B cell (primary cell): ENCODE data around the gene XPNPEP3. TPM values are rescaled to one million over a fixed set of nuclear protein-coding genes. Genes with fewer than 3 reads are reported as not detected.

Experiments used
- ATAC-seq: fragments of 200-7000 bp; cut with Tn5 transposase; one replicate; pipeline ENCODE4 v1.10.0; 2021; ENCODE audit warnings: low read depth, mild to moderate bottlenecking, moderate number of reproducible peaks, moderate library complexity
- CTCF ChIA-PET: fragments of 350-600 bp; sonication (Branson Sonifier 250); formaldehyde crosslinking; loops from one replicate; lab custom pipeline; 2021; ENCODE audit warnings: antibody characterized with exemption, inconsistent platforms; lab: Charles Lee
- POLR2A ChIA-PET: fragments of 350-600 bp; sonication (Branson Sonifier 250); formaldehyde crosslinking; loops from one replicate; lab custom pipeline; 2021; ENCODE audit warnings: antibody characterized with exemption; lab: Charles Lee
- DNase-seq: peaks from one replicate; pipeline ENCODE4 v3.0.0; 2013
- H2AFZ ChIP-seq: 2 replicates; pipeline ENCODE4 v1.6.1; 2012; ENCODE audit warnings: mild to moderate bottlenecking, low read depth, low read length; ENCODE audit not compliant: insufficient read depth, poor library complexity, severe bottlenecking
- H3K27ac ChIP-seq, 2 donors: 1 replicate in 1 of 2; 2 replicates in 1 of 2; pipeline ENCODE4 v1.5.1; 2012 to 2013; ENCODE audit warnings: low read length in 2 of 2, mild to moderate bottlenecking in 2 of 2, moderate library complexity in 1 of 2
- H3K27me3 ChIP-seq, 4 experiments: fragments of 200-600 bp in 1 of 4; sonication (generic) in 1 of 4; replicated peaks in 1 of 4; 1 replicate in 2 of 4; 2 replicates in 2 of 4; pipeline versions ENCODE4 v1.6.1 to v1.7.0; 2013 to 2016; ENCODE audit warnings: low read length in 3 of 4, mild to moderate bottlenecking in 2 of 4, mixed read lengths in 1 of 4, moderate library complexity in 1 of 4; ENCODE audit not compliant: insufficient read depth in 4 of 4, control insufficient read depth in 3 of 4; ENCODE audit errors: control extremely low read depth in 1 of 4
- H3K36me3 ChIP-seq, 2 experiments: replicated peaks in 1 of 2; 1 replicate in 1 of 2; 2 replicates in 1 of 2; pipeline versions ENCODE4 v1.6.1 to v1.7.1; 2013; ENCODE audit warnings: low read length in 1 of 2; ENCODE audit not compliant: insufficient read depth in 2 of 2, control insufficient read depth in 1 of 2; ENCODE audit errors: control extremely low read depth in 1 of 2, extremely low read depth in 1 of 2
- H3K4me1 ChIP-seq, 2 donors: fragments of 200-600 bp in 1 of 2; sonication (generic) in 1 of 2; 1 replicate in 1 of 2; 2 replicates in 1 of 2; pipeline versions ENCODE4 v1.5.1 to v1.6.1; 2013 to 2017; ENCODE audit warnings: low read length in 2 of 2; ENCODE audit not compliant: control insufficient read depth in 2 of 2, insufficient read depth in 2 of 2
- H3K4me2 ChIP-seq: replicated peaks from 2 replicates; pipeline ENCODE3; 2012; ENCODE audit warnings: mild to moderate bottlenecking, low read depth, low read length; ENCODE audit not compliant: poor library complexity, severe bottlenecking
- H3K4me3 ChIP-seq, 5 experiments: fragments of 200-600 bp in 1 of 5; sonication (generic) in 1 of 5; 1 replicate in 3 of 5; 2 replicates in 2 of 5; pipeline versions ENCODE4 v1.5.1 to v1.7.0; 2011 to 2016; ENCODE audit warnings: low read length in 4 of 5, mild to moderate bottlenecking in 4 of 5, low read depth in 2 of 5, control low read depth in 1 of 5, moderate library complexity in 1 of 5; ENCODE audit not compliant: insufficient read depth in 1 of 5; ENCODE audit errors: control extremely low read depth in 1 of 5, extremely low read depth in 1 of 5
- H3K79me2 ChIP-seq: fragments of 200-600 bp; sonication (generic); one replicate; pipeline ENCODE4 v1.6.0; 2016; ENCODE audit warnings: low read length; ENCODE audit not compliant: control insufficient read depth, insufficient read depth
- H3K9ac ChIP-seq: fragments of 200-600 bp; sonication (generic); 2 replicates; pipeline ENCODE4 v1.6.1; 2017; ENCODE audit warnings: mild to moderate bottlenecking, low read length, moderate library complexity
- H3K9me3 ChIP-seq, 3 donors: one replicate each; pipeline versions ENCODE4 v1.6.1 to v1.7.1; 2013; ENCODE audit warnings: low read length in 2 of 3; ENCODE audit not compliant: control insufficient read depth in 2 of 3, insufficient read depth in 1 of 3; ENCODE audit errors: control extremely low read depth in 1 of 3
- H4K20me1 ChIP-seq: 2 replicates; pipeline ENCODE4 v1.6.0; 2012; ENCODE audit warnings: mild to moderate bottlenecking, low read length; ENCODE audit not compliant: insufficient read depth, control insufficient read depth, poor library complexity, severe bottlenecking
- H3K27ac Mint-ChIP-seq: one replicate; pipeline ENCODE4 v1.8.0; 2021; ENCODE audit warnings: mixed read lengths
- H3K27me3 Mint-ChIP-seq: one replicate; pipeline ENCODE4 v1.8.0; 2021; ENCODE audit warnings: mixed read lengths
- H3K4me1 Mint-ChIP-seq: one replicate; pipeline ENCODE4 v1.8.0; 2021; ENCODE audit warnings: mixed read lengths
- H3K4me3 Mint-ChIP-seq: one replicate; pipeline ENCODE4 v1.8.0; 2021; ENCODE audit warnings: mixed read lengths
- H3K9me3 Mint-ChIP-seq: one replicate; pipeline ENCODE4 v1.8.0; 2022; ENCODE audit warnings: mixed read lengths; ENCODE audit not compliant: insufficient read depth
- EZH2 ChIP-seq: IDR thresholded peaks from 2 replicates; pipeline ENCODE4 v1.6.1; 2012; ENCODE audit warnings: borderline replicate concordance, low read depth, mild to moderate bottlenecking, moderate library complexity, low read length; ENCODE audit not compliant: insufficient read depth, poor library complexity, severe bottlenecking
- WGBS: methylation state at CpG from one replicate; pipeline ENCODE4 v1.1.5; 2013; ENCODE audit warnings: missing lambda C conversion rate; ENCODE audit not compliant: insufficient coverage; 5-methylcytosine and 5-hydroxymethylcytosine counted together
- intact Hi-C: fragments of 100-400 bp; cut with micrococcal nuclease; formaldehyde crosslinking; loops from one replicate; pipeline ENCODE4 v1.10.0; 2022
- polyA plus RNA-seq: library from polyadenylated mRNA; depleted of rRNA; stranded (reverse); fragments of >200 nt; gene quantifications from 2 replicates; pipeline ENCODE4 v1.2.3, GENCODE V29; 2012
- total RNA-seq, 2 donors: library from RNA; stranded (reverse); fragments of 120-200 nt in 1 of 2; gene quantifications; 1 replicate in 1 of 2; 2 replicates in 1 of 2; pipeline versions ENCODE4 v1.2.3 to v1.2.4, GENCODE V29; 2013 to 2022
- TF ChIP-seq, protein P1 (sequence below): fragments of 200-600 bp; IDR thresholded peaks from one replicate; pipeline ENCODE4 v1.8.0; 2022; ENCODE audit warnings: antibody characterized with exemption, mild to moderate bottlenecking

The XPNPEP3 gene
- total and polyA plus RNA-seq, 2 donors (not counting 1 experiment from before 2014, with no cell fraction given), result 7.9 to 18.9 TPM

DNA sequence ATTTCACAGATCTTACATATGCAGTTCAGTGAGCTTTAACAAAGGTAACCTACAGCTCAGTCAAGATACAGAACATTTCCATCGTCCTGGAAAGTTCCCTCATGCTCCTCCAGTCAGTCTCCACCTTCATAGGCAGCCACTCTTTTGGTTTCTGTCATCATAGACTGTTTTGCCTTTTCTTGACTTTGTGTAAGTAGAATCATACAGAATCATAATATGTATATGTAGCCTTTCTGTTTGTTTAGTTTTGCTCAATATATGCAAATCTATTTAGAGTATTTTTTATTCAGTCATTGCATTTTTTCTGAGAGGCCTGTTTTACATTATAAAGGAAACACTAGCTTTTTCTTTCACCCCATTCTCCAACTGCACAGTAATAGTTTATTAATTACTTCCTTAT lies 20.0 kb downstream of the XPNPEP3 start:
- H3K36me3 ChIP-seq, result peaks cover 0 to 9% of the 10 kb centered on the region in 2 experiments
- Mint-ChIP-seq H3K27me3 (no peaks in the 10 kb centered on the region), H3K4me3 (no peak overlapping the region), H3K4me1 (no peaks in the 10 kb centered on the region), H3K27ac (no peak overlapping the region), H3K9me3 (no peaks in the 10 kb centered on the region)
- no peaks in the 10 kb centered on the region for H3K79me2 ChIP-seq
- POLR2A ChIA-PET, result no interaction called here
- no peak overlapping the region for H3K4me2 ChIP-seq
- H4K20me1 ChIP-seq, result no peaks in the 10 kb centered on the region
- TF ChIP-seq, protein P1, sequence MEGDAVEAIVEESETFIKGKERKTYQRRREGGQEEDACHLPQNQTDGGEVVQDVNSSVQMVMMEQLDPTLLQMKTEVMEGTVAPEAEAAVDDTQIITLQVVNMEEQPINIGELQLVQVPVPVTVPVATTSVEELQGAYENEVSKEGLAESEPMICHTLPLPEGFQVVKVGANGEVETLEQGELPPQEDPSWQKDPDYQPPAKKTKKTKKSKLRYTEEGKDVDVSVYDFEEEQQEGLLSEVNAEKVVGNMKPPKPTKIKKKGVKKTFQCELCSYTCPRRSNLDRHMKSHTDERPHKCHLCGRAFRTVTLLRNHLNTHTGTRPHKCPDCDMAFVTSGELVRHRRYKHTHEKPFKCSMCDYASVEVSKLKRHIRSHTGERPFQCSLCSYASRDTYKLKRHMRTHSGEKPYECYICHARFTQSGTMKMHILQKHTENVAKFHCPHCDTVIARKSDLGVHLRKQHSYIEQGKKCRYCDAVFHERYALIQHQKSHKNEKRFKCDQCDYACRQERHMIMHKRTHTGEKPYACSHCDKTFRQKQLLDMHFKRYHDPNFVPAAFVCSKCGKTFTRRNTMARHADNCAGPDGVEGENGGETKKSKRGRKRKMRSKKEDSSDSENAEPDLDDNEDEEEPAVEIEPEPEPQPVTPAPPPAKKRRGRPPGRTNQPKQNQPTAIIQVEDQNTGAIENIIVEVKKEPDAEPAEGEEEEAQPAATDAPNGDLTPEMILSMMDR, result no peak
- no peak for TF ChIP-seq EZH2
- no peak overlapping the region for H3K4me3 ChIP-seq
- no peak for DNase-seq
- no peak overlapping the region for H2AFZ ChIP-seq
- no peak overlapping the region for H3K9ac ChIP-seq
- H3K9me3 ChIP-seq, result no peaks in the 10 kb centered on the region
- H3K27me3 ChIP-seq, result no peaks in the 10 kb centered on the region
- no peak for ATAC-seq
- intact Hi-C loops, result no loop called here
- WGBS, result no CpG with 5 or more reads among the region's 1 CpG
- H3K27ac ChIP-seq, result no peak overlapping the region
- CTCF ChIA-PET, result no interaction called here
- no peaks in the 10 kb centered on the region for H3K4me1 ChIP-seq

DNA sequence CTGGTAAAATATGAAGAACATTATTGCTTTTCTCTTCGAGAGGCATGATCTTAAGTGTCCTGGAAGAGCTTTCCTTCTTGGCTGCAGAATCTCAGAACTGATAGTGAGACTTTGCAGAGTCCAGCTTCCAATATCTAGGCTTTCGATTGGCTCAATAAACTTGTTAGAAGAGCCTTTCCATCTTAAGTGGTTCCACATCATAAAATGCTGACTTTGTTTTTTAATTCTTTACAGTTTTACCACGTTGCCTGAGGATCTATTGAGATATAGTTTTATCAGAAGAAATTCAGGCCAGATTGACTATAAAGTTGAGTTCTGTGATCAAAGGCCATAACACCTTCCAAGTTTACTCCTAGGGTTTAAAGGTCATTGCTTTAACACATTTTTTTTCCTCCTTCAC lies 20.5 kb downstream of the XPNPEP3 start:
- ChIA-PET CTCF (no interaction called here), POLR2A (no interaction called here)
- Mint-ChIP-seq H3K27me3 (no peaks in the 10 kb centered on the region), H3K4me1 (no peaks in the 10 kb centered on the region), H3K9me3 (no peaks in the 10 kb centered on the region), H3K4me3 (no peak overlapping the region), H3K27ac (no peak overlapping the region)
- ATAC-seq, result no peak
- H3K9me3 ChIP-seq, result no peaks in the 10 kb centered on the region
- intact Hi-C loops, result no loop called here
- H3K27me3 ChIP-seq, result no peaks in the 10 kb centered on the region
- no peak overlapping the region for H3K4me2 ChIP-seq
- DNase-seq, result no peak
- no peak overlapping the region for H2AFZ ChIP-seq
- no peak for TF ChIP-seq EZH2
- TF ChIP-seq, protein P1, result no peak
- WGBS, result 80% methylated on average over 1 of the region's 3 CpGs
- no peaks in the 10 kb centered on the region for H3K79me2 ChIP-seq
- no peaks in the 10 kb centered on the region for H3K4me1 ChIP-seq
- H3K27ac ChIP-seq, result no peak overlapping the region
- peaks cover 0 to 11% of the 10 kb centered on the region in 2 experiments for H3K36me3 ChIP-seq
- no peak overlapping the region for H3K9ac ChIP-seq
- H3K4me3 ChIP-seq, result no peak overlapping the region
- no peaks in the 10 kb centered on the region for H4K20me1 ChIP-seq
